Adrenal gland (tissue), 5 donors: Measurements from ENCODE around the gene HIGD2A.
A peak's percentile ranks its signal among the peaks of the same experiment; 100 is the strongest.

Source experiments
- POLR2A ChIP-seq, 2 donors: fragments of 450-650 bp; IDR thresholded peaks; one replicate each; pipeline ENCODE4 v1.6.1; 2017; ENCODE audit warnings: antibody characterized with exemption in 2 of 2, mild to moderate bottlenecking in 2 of 2, moderate library complexity in 1 of 2
- TF ChIP-seq, protein P1 (sequence below), 6 experiments: fragments of 450-650 bp in 4 of 6; fragments of 200-600 bp in 2 of 6; sonication (generic) in 1 of 6; IDR thresholded peaks; 1 replicate in 5 of 6; 2 replicates in 1 of 6; pipeline versions ENCODE4 v1.5.1 to v1.8.0; 2016 to 2021; ENCODE audit warnings: antibody characterized with exemption in 6 of 6, mild to moderate bottlenecking in 2 of 6, moderate library complexity in 1 of 6
- donor health status: DM: no; HTN: no; CAD: no.

DNA sequence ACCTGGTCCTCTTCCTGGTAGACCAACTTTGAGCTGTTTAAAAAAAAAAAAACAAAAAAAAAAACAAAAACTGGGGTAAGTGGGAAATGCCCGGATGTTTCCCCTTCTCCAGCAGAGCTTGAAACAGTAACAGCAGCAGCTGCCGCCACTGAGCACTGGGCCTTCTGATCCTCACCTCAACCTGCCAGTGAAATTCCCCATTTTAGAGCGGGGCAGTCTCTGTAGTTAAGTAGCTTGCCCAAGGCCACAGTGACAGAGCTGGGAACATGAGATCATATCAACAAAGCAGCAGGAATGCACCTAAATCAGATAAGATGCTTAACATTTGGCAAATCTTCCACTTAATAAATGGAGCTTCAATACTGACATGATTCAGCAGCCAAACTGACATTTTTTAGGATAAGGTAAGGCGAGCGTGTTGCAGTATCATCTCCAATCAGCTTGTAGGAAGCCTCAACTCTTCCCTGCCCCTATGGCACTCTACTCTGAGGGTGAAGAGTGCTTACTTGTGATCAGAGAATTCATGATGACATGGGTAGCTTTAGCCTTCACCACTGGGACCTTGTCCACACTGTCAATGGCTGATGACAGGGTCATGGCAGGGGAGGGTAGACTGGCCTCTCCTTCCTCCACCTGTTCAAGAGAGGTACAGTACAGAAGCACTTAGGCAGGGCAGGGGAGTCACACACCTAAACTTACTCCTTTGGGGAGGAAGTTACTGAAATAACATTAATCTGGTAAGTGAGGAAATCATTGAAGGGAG lies 36.3 kb upstream of the HIGD2A start:
- TF ChIP-seq, protein P1, sequence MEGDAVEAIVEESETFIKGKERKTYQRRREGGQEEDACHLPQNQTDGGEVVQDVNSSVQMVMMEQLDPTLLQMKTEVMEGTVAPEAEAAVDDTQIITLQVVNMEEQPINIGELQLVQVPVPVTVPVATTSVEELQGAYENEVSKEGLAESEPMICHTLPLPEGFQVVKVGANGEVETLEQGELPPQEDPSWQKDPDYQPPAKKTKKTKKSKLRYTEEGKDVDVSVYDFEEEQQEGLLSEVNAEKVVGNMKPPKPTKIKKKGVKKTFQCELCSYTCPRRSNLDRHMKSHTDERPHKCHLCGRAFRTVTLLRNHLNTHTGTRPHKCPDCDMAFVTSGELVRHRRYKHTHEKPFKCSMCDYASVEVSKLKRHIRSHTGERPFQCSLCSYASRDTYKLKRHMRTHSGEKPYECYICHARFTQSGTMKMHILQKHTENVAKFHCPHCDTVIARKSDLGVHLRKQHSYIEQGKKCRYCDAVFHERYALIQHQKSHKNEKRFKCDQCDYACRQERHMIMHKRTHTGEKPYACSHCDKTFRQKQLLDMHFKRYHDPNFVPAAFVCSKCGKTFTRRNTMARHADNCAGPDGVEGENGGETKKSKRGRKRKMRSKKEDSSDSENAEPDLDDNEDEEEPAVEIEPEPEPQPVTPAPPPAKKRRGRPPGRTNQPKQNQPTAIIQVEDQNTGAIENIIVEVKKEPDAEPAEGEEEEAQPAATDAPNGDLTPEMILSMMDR (IDR thresholded peaks at IDR 0.05) = no peak
- TF ChIP-seq POLR2A (IDR thresholded peaks at IDR 0.05) = peak in 1 of 2 donors; percentile 58
